H1 (cell line): ENCODE measurements around the gene DPF3.

Source experiments
- ASH2L ChIP-seq: fragments of 200-600, 300-600 bp; sonication (generic); IDR thresholded peaks from one replicate; pipeline ENCODE4 v1.7.1; 2017; ENCODE audit warnings: low read length
- EZH2 ChIP-seq: fragments of 200-600 bp; sonication (generic); IDR thresholded peaks from 2 replicates; pipeline ENCODE4 v1.7.1; 2012; ENCODE audit warnings: low read depth, mild to moderate bottlenecking, moderate library complexity, low read length, inconsistent platforms; ENCODE audit not compliant: severe bottlenecking
- SAP30 ChIP-seq: fragments of 300-600 bp; sonication (generic); IDR thresholded peaks from 2 replicates; pipeline ENCODE4 v1.7.1; 2012; ENCODE audit warnings: low read length, moderate library complexity, mild to moderate bottlenecking, inconsistent platforms; ENCODE audit not compliant: insufficient read depth, insufficient replicate concordance
- SIN3A ChIP-seq, 2 experiments: IDR thresholded peaks in 1 of 2; conservative IDR thresholded peaks in 1 of 2; 2 replicates each; pipeline ENCODE4 v1.6.1; 2011 to 2012; ENCODE audit warnings: low read length in 2 of 2, improper control_type of control experiment in 1 of 2, low read depth in 1 of 2, mild to moderate bottlenecking in 1 of 2
- SP1 ChIP-seq: IDR thresholded peaks from 2 replicates; pipeline ENCODE4 v1.6.1; 2011; ENCODE audit warnings: low read depth, low read length
- TAF1 ChIP-seq: IDR thresholded peaks from 2 replicates; pipeline ENCODE4 v1.6.1; 2011; ENCODE audit warnings: mild to moderate bottlenecking, low read depth, low read length
- TBP ChIP-seq: IDR thresholded peaks from 2 replicates; pipeline ENCODE4 v1.6.1; 2011; ENCODE audit warnings: low read depth, low read length, improper control_type of control experiment
- ZNF274 ChIP-seq: IDR thresholded peaks from 2 replicates; pipeline ENCODE4 v1.7.0; 2012; ENCODE audit warnings: low read length, borderline replicate concordance; ENCODE audit errors: extremely low read depth
- TF ChIP-seq, protein P1 (sequence below), 3 experiments: IDR thresholded peaks; 1 replicate in 2 of 3; 2 replicates in 1 of 3; pipeline versions ENCODE4 v1.5.1 to v1.6.1; 2011; ENCODE audit warnings: low read length in 3 of 3, mild to moderate bottlenecking in 3 of 3, inconsistent platforms in 2 of 3, low read depth in 1 of 3, moderate library complexity in 1 of 3; ENCODE audit not compliant: insufficient read depth in 1 of 3; ENCODE audit errors: control extremely low read depth in 1 of 3

GRCh38 chr14:72810201-72810600 lies 83.7 kb downstream of the DPF3 start:
- no peak for TF ChIP-seq TBP
- no peak for TF ChIP-seq SAP30
- no peak for TF ChIP-seq TAF1
- no peak for TF ChIP-seq SIN3A (conservative IDR thresholded peaks at IDR 0.05 in 1 of 2, IDR thresholded peaks at IDR 0.05 in 1 of 2; ENCODE audit: low read depth in 1 of 2, low read length in 2 of 2)
- TF ChIP-seq EZH2, result no peak
- TF ChIP-seq, protein P1, sequence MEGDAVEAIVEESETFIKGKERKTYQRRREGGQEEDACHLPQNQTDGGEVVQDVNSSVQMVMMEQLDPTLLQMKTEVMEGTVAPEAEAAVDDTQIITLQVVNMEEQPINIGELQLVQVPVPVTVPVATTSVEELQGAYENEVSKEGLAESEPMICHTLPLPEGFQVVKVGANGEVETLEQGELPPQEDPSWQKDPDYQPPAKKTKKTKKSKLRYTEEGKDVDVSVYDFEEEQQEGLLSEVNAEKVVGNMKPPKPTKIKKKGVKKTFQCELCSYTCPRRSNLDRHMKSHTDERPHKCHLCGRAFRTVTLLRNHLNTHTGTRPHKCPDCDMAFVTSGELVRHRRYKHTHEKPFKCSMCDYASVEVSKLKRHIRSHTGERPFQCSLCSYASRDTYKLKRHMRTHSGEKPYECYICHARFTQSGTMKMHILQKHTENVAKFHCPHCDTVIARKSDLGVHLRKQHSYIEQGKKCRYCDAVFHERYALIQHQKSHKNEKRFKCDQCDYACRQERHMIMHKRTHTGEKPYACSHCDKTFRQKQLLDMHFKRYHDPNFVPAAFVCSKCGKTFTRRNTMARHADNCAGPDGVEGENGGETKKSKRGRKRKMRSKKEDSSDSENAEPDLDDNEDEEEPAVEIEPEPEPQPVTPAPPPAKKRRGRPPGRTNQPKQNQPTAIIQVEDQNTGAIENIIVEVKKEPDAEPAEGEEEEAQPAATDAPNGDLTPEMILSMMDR (IDR thresholded peaks at IDR 0.05; ENCODE audit: control extremely low read depth in 1 of 3, insufficient read depth in 1 of 3, low read depth in 1 of 3, low read length in 3 of 3), result no peak
- TF ChIP-seq ZNF274, result no peak
- no peak for TF ChIP-seq ASH2L
- TF ChIP-seq SP1, result no peak
